GM12873 (cell line): Measurements from ENCODE around the gene PDCD11.

ENCODE experiments used
- TF ChIP-seq, protein P1 (sequence below): IDR thresholded peaks from 2 replicates; pipeline ENCODE4 v1.5.1; 2012; ENCODE audit warnings: low read depth, mild to moderate bottlenecking, moderate library complexity, low read length, control low read depth; ENCODE audit not compliant: insufficient read depth; ENCODE audit errors: missing control alignments

PDCD11 gene

DNA sequence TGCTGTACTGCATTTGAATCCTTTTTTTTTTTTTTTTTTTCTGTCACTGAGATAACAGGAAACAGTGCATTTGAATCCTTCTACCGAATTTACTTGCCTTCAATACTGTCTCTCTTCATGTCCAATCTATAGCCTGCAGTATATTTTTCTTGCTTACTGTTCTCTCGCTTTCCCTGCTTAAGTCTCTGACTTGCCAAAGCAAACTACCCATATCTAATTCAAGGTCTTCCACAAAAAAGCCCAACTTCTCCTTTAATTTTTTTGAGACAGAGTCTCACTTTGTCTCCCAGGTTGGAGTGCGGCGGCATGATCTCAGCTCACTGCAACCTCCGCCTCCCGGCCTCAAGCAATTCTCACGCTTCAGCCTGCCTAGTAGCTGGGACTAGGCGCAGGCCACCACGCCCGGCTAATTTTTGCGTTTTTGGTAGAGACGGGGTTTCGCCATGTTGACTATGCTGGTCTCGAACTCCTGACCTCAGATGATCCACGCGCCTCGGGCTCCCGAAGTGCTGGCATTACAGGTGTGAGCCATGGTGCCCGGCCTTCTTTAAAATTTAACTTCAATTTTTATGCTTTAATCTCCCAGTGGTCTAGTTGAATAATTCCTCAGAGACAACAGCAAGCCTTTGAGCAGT is 882 bp downstream of the PDCD11 start:
- TF ChIP-seq, protein P1, sequence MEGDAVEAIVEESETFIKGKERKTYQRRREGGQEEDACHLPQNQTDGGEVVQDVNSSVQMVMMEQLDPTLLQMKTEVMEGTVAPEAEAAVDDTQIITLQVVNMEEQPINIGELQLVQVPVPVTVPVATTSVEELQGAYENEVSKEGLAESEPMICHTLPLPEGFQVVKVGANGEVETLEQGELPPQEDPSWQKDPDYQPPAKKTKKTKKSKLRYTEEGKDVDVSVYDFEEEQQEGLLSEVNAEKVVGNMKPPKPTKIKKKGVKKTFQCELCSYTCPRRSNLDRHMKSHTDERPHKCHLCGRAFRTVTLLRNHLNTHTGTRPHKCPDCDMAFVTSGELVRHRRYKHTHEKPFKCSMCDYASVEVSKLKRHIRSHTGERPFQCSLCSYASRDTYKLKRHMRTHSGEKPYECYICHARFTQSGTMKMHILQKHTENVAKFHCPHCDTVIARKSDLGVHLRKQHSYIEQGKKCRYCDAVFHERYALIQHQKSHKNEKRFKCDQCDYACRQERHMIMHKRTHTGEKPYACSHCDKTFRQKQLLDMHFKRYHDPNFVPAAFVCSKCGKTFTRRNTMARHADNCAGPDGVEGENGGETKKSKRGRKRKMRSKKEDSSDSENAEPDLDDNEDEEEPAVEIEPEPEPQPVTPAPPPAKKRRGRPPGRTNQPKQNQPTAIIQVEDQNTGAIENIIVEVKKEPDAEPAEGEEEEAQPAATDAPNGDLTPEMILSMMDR: no peak

DNA sequence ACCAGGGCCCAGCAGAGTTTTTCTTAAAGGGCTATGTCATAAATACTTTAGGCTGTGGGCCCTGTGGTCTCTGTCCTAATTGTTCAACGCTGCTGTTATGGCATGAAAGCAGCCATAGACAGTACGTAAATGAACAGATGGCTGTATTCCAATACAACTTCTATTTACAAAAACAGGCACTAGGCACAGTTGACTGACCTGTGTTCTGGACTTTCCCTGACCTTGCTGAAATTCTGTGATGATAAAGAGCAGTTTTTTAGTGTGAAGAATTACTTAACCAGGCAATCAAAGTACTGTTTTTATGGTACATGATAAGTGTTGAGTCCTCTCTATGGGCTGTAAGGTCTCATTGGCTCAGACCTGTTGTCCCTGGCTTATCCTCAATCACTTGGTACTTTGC is 17.1 kb downstream of the PDCD11 start:
- TF ChIP-seq, protein P1: no peak

DNA sequence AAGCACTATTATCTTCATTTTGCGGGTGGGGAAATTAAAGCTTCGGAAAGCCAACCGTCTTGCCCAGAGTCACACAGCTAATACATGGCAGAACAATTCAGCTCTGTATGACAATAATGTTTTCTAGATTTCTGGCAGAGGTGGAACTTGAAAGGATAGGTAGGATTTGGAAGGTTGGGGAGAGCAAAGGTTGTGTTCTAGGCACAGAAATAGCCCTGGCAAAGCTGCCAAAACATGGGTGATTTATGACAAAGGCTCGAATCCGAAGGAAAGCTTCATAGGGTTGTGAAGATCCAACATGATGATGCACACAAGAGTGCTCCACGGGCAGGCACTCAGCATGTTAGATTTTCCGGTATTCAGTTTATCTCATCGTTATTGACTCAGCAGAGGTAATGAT is 19.2 kb downstream of the PDCD11 start:
- TF ChIP-seq, protein P1: no peak

DNA sequence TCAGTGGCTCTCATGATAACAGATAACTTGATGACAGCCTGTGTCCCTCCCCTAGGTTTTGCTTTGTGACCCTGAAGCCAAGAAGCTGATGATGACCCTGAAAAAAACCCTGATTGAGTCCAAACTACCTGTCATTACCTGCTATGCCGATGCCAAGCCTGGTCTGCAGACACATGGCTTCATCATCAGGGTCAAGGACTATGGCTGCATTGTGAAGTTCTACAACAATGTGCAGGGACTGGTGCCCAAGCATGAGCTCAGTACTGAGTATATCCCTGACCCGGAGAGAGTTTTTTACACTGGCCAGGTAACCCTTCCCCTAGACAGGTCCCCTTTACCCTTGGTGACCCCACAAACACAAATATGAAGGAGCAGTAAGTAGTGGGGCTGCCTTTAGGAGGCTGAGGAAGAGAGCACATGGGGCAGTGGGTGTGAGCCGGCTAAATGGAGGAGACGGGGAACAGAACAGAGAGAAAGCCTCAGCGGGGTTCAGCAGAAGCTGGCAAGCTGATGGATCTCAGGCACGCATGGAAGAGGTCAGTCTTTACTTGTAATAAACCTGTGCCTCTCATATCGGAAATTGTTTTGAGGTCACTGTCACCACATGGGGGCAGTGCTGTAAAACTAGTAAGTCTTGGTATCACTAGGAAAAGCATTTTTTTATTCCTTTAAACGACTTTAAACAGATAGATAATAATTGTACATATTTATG is 20.2 kb downstream of the PDCD11 start:
- TF ChIP-seq, protein P1: peak; percentile 59

DNA sequence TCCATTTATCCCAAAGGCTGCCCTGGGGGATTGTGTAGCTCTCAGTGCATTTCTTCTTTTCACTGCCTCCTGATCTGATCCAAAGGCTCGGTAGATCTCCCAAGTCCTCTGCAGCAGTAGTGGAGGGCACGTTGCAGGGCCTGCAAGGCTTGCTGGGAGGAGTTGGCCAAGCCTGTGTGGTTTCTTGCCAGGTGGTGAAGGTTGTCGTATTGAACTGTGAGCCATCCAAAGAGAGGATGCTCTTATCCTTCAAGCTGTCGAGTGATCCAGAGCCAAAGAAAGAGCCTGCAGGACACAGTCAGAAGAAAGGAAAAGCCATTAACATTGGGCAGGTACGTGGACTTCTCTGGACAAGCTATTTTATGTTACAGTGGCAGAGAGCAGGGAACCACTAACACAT is 21.2 kb downstream of the PDCD11 start:
- TF ChIP-seq, protein P1: no peak

DNA sequence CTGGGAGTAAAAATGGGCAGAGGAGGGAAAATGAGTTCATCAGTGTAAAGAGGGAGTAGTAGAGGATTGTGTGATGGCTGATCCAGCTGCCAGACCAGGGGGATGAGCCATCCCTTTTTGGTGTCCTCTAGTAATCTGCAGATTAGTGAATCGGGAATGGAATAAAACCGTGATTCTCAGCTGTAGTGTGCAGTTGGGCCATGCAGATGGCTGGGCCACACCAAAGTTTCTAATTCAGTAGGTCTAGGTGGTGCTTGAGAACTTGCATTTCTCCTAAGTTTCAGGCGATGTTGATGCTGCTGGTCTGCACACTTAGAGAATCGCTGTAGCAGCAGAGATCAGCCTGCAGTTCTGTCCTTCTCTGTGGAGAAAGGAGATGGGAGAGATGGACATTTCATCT is 22.7 kb downstream of the PDCD11 start:
- TF ChIP-seq, protein P1: no peak

DNA sequence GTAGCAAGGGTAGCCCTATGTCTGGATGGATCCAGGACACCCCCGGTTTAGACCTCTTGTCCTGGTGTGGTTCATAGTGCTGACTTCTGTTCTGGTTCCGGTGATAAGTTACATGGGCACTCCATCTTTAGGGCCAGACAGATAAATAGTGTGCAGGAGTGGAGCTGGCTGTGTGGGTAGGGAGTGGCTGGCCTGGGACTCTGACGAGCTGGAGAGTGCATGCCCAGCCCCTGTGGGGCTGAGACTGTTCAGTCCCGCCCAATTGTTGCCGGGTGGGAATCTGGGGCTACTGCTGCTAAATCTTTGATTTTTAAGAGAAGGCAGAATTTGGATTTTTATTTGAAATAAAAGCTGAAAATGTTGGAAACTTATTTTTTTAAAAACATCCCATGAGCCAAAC is 27.3 kb downstream of the PDCD11 start:
- TF ChIP-seq, protein P1: no peak
